HEK293 (cell line): ENCODE measurements around the gene CASZ1.

Experiments used
- CTCF ChIA-PET: fragments of 350-600 bp; formaldehyde crosslinking; extraction: SDS; loops from one replicate; lab custom pipeline; 2021; ENCODE audit warnings: antibody characterized with exemption; lab: Yijun Ruan, JAX
- POLR2A ChIA-PET: fragments of 300-600 bp; formaldehyde crosslinking; extraction: SDS; loops from one replicate; lab custom pipeline; 2020; ENCODE audit warnings: antibody characterized with exemption, inconsistent platforms; lab: Yijun Ruan, JAX
- H3K27ac ChIP-seq: fragments of 200-500 bp; sonication (Bioruptor generic); 2 replicates; pipeline ENCODE4 v1.5.1; 2014; ENCODE audit warnings: low read depth, low read length, control low read depth, inconsistent platforms; ENCODE audit errors: extremely low read depth
- H3K36me3 ChIP-seq, 2 experiments: fragments of 200-500 bp in 1 of 2; sonication (Bioruptor generic) in 1 of 2; 1 replicate in 1 of 2; 2 replicates in 1 of 2; pipeline ENCODE4 v1.5.1; 2014 to 2017; ENCODE audit warnings: inconsistent platforms in 2 of 2, low read length in 2 of 2; ENCODE audit not compliant: control insufficient read depth in 2 of 2, insufficient read depth in 1 of 2
- H3K4me1 ChIP-seq: fragments of 200-500 bp; sonication (Bioruptor generic); 2 replicates; pipeline ENCODE4 v1.5.1; 2014; ENCODE audit warnings: mild to moderate bottlenecking, low read length, inconsistent platforms; ENCODE audit not compliant: control insufficient read depth, insufficient read depth
- H3K4me3 ChIP-seq: 2 replicates; pipeline ENCODE4 v1.5.1; 2011; ENCODE audit warnings: low read depth, mild to moderate bottlenecking, control low read depth, low read length, moderate library complexity
- H3K9me3 ChIP-seq: fragments of 200-500 bp; sonication (Bioruptor generic); 2 replicates; pipeline ENCODE4 v1.5.1; 2014; ENCODE audit warnings: low read depth, low read length, inconsistent platforms; ENCODE audit not compliant: control insufficient read depth, insufficient read depth
- GFI1B ChIP-seq: fragments of 450-650 bp; formaldehyde crosslinking; IDR thresholded peaks from 2 replicates; pipeline ENCODE4 v1.5.1; 2016; ENCODE audit warnings: missing biosample characterization, missing genetic modification characterization
- HOXD13 ChIP-seq: sonication (generic); formaldehyde crosslinking; IDR thresholded peaks from 2 replicates; pipeline ENCODE4 v1.8.0; 2022; ENCODE audit warnings: missing genetic modification reagents, borderline replicate concordance
- KLF10 ChIP-seq: fragments of 450-650 bp; IDR thresholded peaks from 2 replicates; pipeline ENCODE4 v1.5.1; 2018; ENCODE audit warnings: missing biosample characterization, mild to moderate bottlenecking, missing genetic modification characterization
- MEIS1 ChIP-seq: sonication (generic); formaldehyde crosslinking; IDR thresholded peaks from 2 replicates; pipeline ENCODE4 v1.8.1; 2022; ENCODE audit warnings: missing genetic modification reagents, mild to moderate bottlenecking, borderline replicate concordance
- MYNN ChIP-seq: fragments of 450-650 bp; formaldehyde crosslinking; IDR thresholded peaks from 2 replicates; pipeline ENCODE4 v1.5.1; 2016; ENCODE audit warnings: missing biosample characterization, missing genetic modification characterization, borderline replicate concordance
- PBX3 ChIP-seq: sonication (generic); formaldehyde crosslinking; IDR thresholded peaks from 2 replicates; pipeline ENCODE4 v1.8.1; 2022; ENCODE audit warnings: mild to moderate bottlenecking, moderate library complexity, missing genetic modification reagents
- PRDM1 ChIP-seq: fragments of 450-650 bp; formaldehyde crosslinking; IDR thresholded peaks from 2 replicates; pipeline ENCODE4; 2016; ENCODE audit warnings: missing biosample characterization, missing genetic modification characterization
- SP7 ChIP-seq: fragments of 450-650 bp; formaldehyde crosslinking; IDR thresholded peaks from 2 replicates; pipeline ENCODE4 v1.5.1; 2016; ENCODE audit warnings: missing biosample characterization, missing genetic modification characterization
- TRIM28 ChIP-seq: IDR thresholded peaks from 2 replicates; pipeline ENCODE4 v1.6.1; 2011; ENCODE audit warnings: low read length, control low read depth, borderline replicate concordance
- ZNF10 ChIP-seq: fragments of 450-650 bp; formaldehyde crosslinking; IDR thresholded peaks from 2 replicates; pipeline ENCODE4 v1.5.1; 2017; ENCODE audit warnings: missing biosample characterization, missing genetic modification characterization
- ZNF138 ChIP-seq: fragments of 450-650 bp; formaldehyde crosslinking; IDR thresholded peaks from 2 replicates; pipeline ENCODE4 v1.5.1; 2016; ENCODE audit warnings: missing biosample characterization, missing genetic modification characterization, borderline replicate concordance
- ZNF146 ChIP-seq: fragments of 450-650 bp; formaldehyde crosslinking; IDR thresholded peaks from 2 replicates; pipeline ENCODE4 v1.5.1; 2016; ENCODE audit warnings: missing biosample characterization, missing genetic modification characterization
- ZNF184 ChIP-seq: fragments of 450-650 bp; IDR thresholded peaks from 2 replicates; pipeline ENCODE4 v1.5.1; 2018; ENCODE audit warnings: missing biosample characterization, mild to moderate bottlenecking, missing genetic modification characterization
- ZNF2 ChIP-seq: fragments of 450-650 bp; formaldehyde crosslinking; IDR thresholded peaks from 2 replicates; pipeline ENCODE4 v1.5.1; 2016; ENCODE audit warnings: missing biosample characterization, missing genetic modification characterization
- ZNF302 ChIP-seq: fragments of 450-650 bp; formaldehyde crosslinking; IDR thresholded peaks from 2 replicates; pipeline ENCODE4 v1.5.1; 2016; ENCODE audit warnings: missing biosample characterization, missing genetic modification characterization, low read depth
- ZNF324 ChIP-seq: fragments of 450-650 bp; formaldehyde crosslinking; IDR thresholded peaks from 2 replicates; pipeline ENCODE4 v1.5.1; 2016; ENCODE audit warnings: missing biosample characterization, missing genetic modification characterization
- ZNF544 ChIP-seq: fragments of 450-650 bp; formaldehyde crosslinking; IDR thresholded peaks from 2 replicates; pipeline ENCODE4 v1.5.0; 2017; ENCODE audit warnings: missing biosample characterization, missing genetic modification characterization
- ZNF549 ChIP-seq: fragments of 450-650 bp; IDR thresholded peaks from 2 replicates; pipeline ENCODE4 v1.5.1; 2018; ENCODE audit warnings: missing biosample characterization, missing genetic modification characterization, mild to moderate bottlenecking, inconsistent platforms, moderate library complexity
- ZNF600 ChIP-seq: fragments of 450-650 bp; formaldehyde crosslinking; IDR thresholded peaks from 2 replicates; pipeline ENCODE4 v1.5.1; 2016; ENCODE audit warnings: missing biosample characterization, missing genetic modification characterization
- ZNF776 ChIP-seq: fragments of 450-650 bp; formaldehyde crosslinking; IDR thresholded peaks from 2 replicates; pipeline ENCODE4 v1.5.0; 2017; ENCODE audit warnings: missing biosample characterization, missing genetic modification characterization, borderline replicate concordance
- ZXDB ChIP-seq: fragments of 450-650 bp; formaldehyde crosslinking; IDR thresholded peaks from 2 replicates; pipeline ENCODE4 v1.5.1; 2016; ENCODE audit warnings: missing biosample characterization, missing genetic modification characterization

Gene CASZ1

DNA sequence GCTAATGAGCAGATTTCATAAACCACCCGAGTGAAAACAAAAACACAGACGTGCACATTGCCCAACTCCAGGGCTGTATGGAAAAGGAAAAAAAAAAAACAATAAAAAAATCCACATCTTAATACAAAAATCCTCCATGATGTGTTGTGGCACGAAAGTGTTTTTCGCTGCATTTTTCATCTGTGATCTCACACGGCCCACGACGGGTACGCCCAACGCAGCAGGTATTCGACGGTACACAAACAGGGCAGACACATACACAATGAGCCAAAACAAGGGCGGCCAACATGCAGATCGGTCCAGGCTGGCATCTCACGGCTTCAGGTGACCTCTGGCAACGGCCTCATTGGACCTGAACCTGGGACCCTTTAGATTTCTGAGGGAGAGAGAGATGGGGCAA is 31.1 kb downstream of the CASZ1 start:
- Histone ChIP-seq H3K27ac (no peak overlapping the region), H3K4me3 (no peak overlapping the region), H3K9me3 (no peaks in the 10 kb centered on the region), H3K4me1 (peaks cover 5% of the 10 kb centered on the region; the same call in 1 of the 2 replicates), H3K36me3 (peaks cover 0 to 2% of the 10 kb centered on the region in 2 experiments; a peak in 1 of 3 replicates)
- ChIA-PET CTCF (interaction anchor here (0.7 kb wide), 1 partner anchor 259 kb away, joined by 3 read pairs; no protein-coding TSS in a partner anchor), POLR2A (no interaction called here)
- TF ChIP-seq MYNN: no peak
- no peak for TF ChIP-seq ZNF302
- no peak for TF ChIP-seq SP7 (tag by site-specific recombination)
- TF ChIP-seq HOXD13 (CRISPR knock-in tag): no peak
- TF ChIP-seq ZNF138 (tag by site-specific recombination): no peak
- no peak for TF ChIP-seq ZNF776 (tag by site-specific recombination)
- TF ChIP-seq GFI1B (tag by site-specific recombination): no peak

DNA sequence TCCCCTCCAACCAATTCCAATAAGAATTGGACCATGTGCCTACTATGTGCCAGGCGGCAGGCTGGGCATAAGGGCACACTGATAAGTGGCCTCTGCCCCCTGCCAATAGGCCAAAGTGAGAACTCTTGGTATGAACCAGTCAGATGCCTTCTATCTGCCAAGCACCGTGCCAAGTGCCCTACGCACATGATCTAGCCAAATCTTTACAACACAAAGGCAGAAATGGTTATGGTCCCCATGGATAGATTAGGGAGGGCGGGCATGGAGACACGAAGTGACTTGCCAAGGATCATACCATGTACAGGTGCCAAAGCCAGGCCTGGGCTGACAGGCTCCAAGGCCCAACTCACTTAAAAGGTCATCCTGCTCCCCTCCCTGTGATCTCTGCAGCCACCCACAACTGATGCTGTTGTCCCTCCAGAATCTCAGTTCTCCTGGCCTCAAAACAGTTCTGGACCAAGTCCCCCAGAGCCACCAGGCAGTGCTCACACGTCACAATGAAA is 32.1 kb downstream of the CASZ1 start:
- H3K36me3 ChIP-seq: peaks cover 0 to 11% of the 10 kb centered on the region in 2 experiments; a peak in 1 of 3 replicates
- TF ChIP-seq ZXDB (tag by site-specific recombination): no peak
- TF ChIP-seq ZNF10 (tag by site-specific recombination): no peak
- no peak for TF ChIP-seq ZNF544
- no peak for TF ChIP-seq ZNF146 (tag by site-specific recombination)
- TF ChIP-seq PRDM1 (tag by site-specific recombination): no peak
- no peak for TF ChIP-seq MEIS1 (CRISPR knock-in tag)
- TF ChIP-seq ZNF549: no peak
- no peak for TF ChIP-seq SP7 (tag by site-specific recombination)
- no peak for TF ChIP-seq KLF10 (tag by site-specific recombination)
- TF ChIP-seq ZNF184 (tag by site-specific recombination): no peak
- no peak for TF ChIP-seq ZNF600 (tag by site-specific recombination)
- TF ChIP-seq PBX3: no peak
- TF ChIP-seq ZNF324 (tag by site-specific recombination): no peak
- no peak overlapping the region for H3K4me3 ChIP-seq
- ChIA-PET CTCF (interaction anchor here (0.6 kb wide), 1 partner anchor 611 kb away, joined by 3 read pairs; no protein-coding TSS in a partner anchor), POLR2A (no interaction called here)
- no peak overlapping the region for H3K27ac ChIP-seq
- H3K4me1 ChIP-seq: peaks cover 5% of the 10 kb centered on the region; the same call in 1 of the 2 replicates
- H3K9me3 ChIP-seq: no peaks in the 10 kb centered on the region

GRCh38 chr1:10762875-10763274 is 33.6 kb downstream of the CASZ1 start:
- POLR2A ChIA-PET: no interaction called here
- H3K4me3 ChIP-seq: no peak overlapping the region
- TF ChIP-seq ZNF2 (no peak), ZNF324 (tag by site-specific recombination) (no peak), TRIM28 (no peak)
- TF ChIP-seq, all 188 proteins: peak for 0
- Histone ChIP-seq H3K9me3 (no peaks in the 10 kb centered on the region), H3K36me3 (peaks cover 0 to 12% of the 10 kb centered on the region in 2 experiments; a peak in 1 of 3 replicates), H3K27ac (no peak overlapping the region), H3K4me1 (peaks cover 5% of the 10 kb centered on the region; the same call in 1 of the 2 replicates)
- CTCF ChIA-PET: no interaction called here
